Measurements from ENCODE around the gene EPHB1. TPM values are rescaled to one million over a fixed set of nuclear protein-coding genes. Genes with fewer than 3 reads are reported as not detected.

EPHB1 gene
- total RNA-seq, 1 donor from 2014 or later: 8.1 TPM

- intact Hi-C loops (cut with micrococcal nuclease): loop anchor here (10.0 kb wide), 1 partner anchor 1450 kb away; the partner anchor contains the start of gene PCCB
Measured at GRCh38 chr3:134804508-134805480, 9.7 kb downstream of the EPHB1 start.

DNA sequence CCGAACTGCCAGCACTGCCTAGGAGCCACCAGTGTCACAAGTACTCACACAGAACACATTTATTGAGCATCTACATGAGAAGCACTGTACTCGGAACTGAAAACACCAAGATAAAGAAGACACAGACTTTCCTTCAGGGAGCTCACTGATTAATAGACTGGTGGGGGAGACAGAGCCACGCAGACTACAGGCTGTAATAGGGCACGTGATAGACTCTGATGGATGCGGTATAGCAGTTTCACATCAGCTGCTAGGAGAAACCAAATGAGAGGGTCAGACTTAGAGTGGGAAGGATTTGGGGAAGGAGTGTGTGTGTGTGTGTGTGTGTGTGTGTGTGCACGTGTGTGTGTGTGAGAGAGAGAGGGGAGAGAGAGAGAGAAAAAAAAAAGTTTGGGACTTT is 12.1 kb downstream of the EPHB1 start:
- intact Hi-C loops (cut with micrococcal nuclease): loop anchor here (10.0 kb wide), 1 partner anchor 1448 kb away; the partner anchor contains the start of gene PCCB

GRCh38 chr3:134808835-134809234 is 13.8 kb downstream of the EPHB1 start:
- intact Hi-C loops (cut with micrococcal nuclease): loop anchor here (10.0 kb wide), 1 partner anchor 1446 kb away; the partner anchor contains the start of gene PCCB

DNA sequence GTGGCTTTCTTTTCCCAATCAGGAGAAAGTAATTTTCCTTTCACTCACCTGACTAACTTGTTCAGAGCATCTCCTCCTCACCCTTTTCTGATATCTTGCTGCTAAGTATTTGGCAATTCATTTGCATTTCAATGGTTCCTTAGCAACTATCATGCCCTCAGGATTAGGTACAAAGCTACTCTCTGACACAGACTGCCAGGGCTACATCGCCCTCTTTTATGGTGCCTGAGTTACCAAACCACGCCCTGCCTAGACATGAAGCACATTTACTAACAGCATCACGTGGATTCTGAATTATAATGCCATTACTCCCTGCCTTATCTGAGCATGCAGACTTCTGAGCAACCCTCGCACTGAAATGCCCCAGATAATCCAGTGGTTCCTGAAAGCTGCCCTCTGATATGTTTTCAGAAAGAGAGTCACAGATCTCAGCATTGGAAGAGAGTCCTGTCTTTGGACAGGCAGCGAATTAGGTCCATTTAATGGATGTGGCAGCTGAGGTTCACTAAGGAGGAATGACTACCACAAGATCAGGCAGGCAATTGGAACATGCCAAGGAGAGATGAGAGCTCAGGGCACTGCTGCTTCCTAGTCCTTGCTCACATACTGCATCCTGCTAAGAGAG is 14.5 kb downstream of the EPHB1 start:
- intact Hi-C loops (cut with micrococcal nuclease): loop anchor here (10.0 kb wide), 1 partner anchor 1445 kb away; the partner anchor contains the start of gene PCCB

DNA sequence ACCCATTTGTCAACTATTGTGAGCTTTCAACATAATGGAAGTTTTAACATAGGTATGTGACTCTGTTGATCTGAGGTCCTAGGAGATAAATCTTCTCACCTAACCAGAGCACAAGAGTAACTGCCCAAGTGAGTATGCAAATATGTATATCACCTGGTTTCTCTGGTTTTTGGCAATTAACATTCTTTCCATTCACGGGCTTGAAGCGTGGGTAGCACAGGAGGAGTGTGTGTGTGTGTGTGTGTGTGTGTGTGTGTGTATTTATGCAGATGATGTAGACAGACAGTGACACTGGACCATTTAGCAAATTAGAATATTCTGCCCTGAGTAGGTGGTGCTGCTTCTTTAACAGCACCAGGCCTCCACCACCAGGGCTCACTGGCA is 15.0 kb downstream of the EPHB1 start:
- intact Hi-C loops (cut with micrococcal nuclease): no loop called here

DNA sequence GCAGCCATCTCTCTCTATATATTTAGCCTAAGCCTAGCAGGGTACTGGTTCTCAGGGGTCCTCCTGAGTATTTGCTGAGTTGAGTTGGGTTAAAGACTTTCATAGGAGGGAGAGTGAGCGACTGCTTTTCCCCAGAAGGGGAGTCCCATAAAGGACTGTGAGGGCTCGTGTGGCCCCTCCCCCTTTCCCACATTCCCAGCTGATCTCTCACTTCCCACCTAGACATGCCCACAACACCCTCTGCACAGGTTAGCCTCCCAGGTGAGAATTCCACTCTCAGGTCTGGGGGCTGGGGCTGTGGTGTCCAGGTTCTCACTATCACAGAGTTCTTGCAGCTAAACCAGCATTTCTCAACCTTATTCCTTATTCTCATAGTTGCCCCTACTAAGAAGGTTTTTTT is 15.8 kb downstream of the EPHB1 start:
- intact Hi-C loops (cut with micrococcal nuclease): no loop called here

DNA sequence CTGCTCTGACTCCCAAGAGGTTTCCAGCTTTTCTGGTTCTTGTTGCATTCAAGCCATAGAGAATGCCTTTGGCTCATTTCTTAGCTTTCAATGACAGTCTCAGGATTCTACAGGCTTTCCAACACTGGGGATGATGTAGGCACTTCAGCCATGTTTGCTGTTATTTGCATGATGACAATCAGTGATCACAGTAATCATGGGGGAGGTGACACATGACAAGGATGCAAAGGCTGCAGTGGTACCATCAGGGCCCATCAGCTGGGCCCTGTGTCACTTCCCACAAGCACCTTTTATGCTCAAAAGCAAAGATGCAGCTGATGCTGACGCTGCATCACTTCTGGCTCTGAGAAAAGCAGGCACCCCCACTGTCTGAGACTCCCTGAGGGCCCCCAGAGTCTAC is 18.6 kb downstream of the EPHB1 start:
- intact Hi-C loops (cut with micrococcal nuclease): no loop called here

- intact Hi-C loops (cut with micrococcal nuclease): no loop called here
Measured at GRCh38 chr3:134815519-134815918, 20.5 kb downstream of the EPHB1 start.

GRCh38 chr3:134816623-134817022 is 21.6 kb downstream of the EPHB1 start:
- intact Hi-C loops (cut with micrococcal nuclease): no loop called here

DNA sequence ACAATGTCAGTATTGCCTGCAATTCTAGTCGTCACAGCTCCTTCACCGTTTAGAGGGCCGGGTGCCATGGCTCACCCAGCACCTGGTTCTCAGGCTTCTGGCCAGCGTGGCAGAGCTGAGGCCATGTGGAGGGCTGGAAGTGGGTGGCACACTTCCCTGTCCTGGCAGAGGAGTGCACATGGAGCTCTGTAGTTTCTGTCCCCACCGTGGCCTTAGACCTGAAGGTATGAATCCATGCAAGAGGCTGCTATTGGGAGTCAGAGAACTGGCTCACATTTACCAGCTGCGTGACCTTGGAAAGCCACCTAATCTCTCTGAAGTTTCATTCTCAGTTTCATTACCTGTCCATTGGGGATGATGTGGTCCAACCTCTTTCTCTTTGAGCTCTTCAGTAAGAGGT is 22.2 kb downstream of the EPHB1 start:
- intact Hi-C loops (cut with micrococcal nuclease): no loop called here

DNA sequence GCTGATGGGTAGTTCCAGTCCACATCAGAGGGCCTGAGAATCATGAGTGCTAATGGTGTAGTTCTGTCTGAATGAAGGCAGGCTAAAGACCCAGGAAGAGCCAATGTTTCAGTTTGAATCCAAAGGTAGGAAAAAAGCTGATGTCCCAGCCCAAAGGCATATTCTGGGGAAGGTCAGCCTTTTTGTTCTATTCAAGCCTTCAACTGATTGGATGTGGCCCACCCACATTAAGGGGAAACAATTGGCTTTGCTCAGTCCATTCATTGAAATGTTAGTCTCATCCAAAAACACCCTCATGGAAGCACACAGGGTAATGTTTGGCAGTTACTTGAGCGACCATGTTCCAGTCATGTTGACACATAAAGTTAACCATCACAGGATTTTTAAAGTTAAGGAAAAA is 25.9 kb downstream of the EPHB1 start:
- intact Hi-C loops (cut with micrococcal nuclease): no loop called here

DNA sequence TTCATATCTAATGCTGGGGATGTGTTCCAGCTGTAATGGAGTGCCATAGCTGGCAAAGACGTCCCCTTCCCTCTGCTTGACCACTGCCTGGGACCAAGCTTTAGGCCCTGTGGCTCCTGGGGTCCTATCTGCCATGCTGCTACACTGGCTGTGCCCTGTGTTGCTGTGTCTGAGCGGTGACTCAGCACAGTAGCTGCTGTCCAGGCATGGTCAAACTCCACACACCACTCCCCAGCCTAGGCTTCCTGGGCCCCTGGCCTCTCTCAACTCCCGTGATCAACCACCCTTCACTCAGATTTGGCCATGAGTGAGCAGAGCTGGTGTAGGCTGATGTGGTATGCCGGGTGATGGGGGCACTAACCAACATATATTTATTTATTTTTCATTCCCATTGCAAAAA is 27.0 kb downstream of the EPHB1 start:
- intact Hi-C loops (cut with micrococcal nuclease): no loop called here

DNA sequence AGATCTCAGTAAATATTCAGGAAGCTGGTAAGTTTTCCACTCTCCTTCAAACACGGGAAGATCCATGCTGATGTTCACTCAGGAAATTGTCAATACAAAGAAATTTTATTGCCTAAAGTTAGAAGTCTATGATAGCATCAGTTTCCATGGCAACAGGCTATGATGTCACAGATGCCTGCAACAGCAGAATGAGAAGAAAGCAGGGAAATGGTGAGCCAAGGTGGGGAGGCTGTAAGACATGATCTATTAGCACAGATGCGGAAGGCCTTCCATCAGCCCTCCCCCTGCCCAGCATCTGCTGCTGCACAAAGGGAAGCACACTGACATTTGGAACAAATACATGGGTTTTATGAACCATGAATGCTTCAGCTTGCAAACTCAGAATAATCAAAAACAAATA is 28.6 kb downstream of the EPHB1 start:
- intact Hi-C loops (cut with micrococcal nuclease): no loop called here

GRCh38 chr3:134824791-134825190 is 29.7 kb downstream of the EPHB1 start:
- intact Hi-C loops (cut with micrococcal nuclease): no loop called here

DNA sequence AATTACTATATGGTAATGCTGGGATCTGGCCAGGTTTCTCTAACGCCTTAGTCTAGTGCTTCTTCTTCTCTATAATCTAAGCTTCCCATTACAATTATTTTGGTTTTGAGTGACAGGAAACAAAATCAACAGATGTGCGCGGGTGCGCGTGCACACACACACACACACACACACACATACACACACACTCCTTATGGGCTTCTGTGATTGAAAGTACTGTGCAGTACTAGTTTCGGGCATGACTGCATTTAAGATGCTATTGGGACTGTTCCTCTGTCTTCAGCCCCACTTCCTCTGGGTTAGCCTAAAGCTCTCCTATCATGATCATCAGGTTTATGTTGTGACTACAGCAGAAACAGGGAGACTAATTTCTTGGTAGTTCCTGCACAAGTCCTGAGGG is 32.2 kb downstream of the EPHB1 start:
- intact Hi-C loops (cut with micrococcal nuclease): no loop called here

DNA sequence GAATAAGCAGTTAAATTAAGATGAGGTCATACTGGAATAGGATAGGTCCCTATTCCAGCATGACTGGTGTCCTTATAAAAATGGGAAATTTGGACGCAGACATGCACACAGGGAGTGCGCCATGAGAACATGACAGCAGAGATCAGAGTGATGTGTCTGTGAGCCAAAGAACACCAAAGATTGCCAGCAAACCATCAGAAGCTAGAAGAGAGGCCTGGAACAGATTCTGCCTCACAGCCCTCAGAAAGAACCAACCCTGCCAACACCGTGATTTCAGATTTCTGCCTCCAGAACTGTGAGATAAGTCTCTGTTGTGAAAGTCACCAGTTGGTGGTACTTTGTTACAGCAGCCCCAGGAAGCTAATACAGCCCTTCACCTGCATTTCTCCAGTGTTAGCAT is 34.7 kb downstream of the EPHB1 start:
- intact Hi-C loops (cut with micrococcal nuclease): no loop called here

DNA sequence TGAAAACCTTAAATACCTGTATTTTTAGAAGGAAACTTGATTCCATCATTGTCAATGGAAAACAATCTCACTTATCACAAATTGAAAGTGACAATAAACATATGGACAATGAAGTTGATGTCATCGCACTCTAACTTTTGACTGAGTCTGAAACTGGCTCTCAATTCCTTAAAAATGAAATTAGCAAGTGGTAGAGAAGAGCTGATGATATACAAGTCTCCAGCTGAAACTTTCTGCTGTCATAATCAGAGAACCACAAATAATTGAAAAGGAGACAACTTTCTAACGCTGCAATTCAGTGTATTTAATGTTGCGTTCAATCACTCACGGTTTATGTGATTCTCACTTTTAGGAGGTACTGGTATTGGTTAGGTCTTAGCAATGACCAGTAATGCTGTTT is 37.5 kb downstream of the EPHB1 start:
- intact Hi-C loops (cut with micrococcal nuclease): no loop called here

- intact Hi-C loops (cut with micrococcal nuclease): no loop called here
Measured at GRCh38 chr3:134833453-134834163, 38.5 kb downstream of the EPHB1 start.

- intact Hi-C loops (cut with micrococcal nuclease): no loop called here
Measured at GRCh38 chr3:134836921-134837320, 41.9 kb downstream of the EPHB1 start.

- intact Hi-C loops (cut with micrococcal nuclease): loop anchor here (1.0 kb wide), 1 partner anchor 43 kb away; the partner anchor contains the start of gene EPHB1
Measured at GRCh38 chr3:134838599-134838998, 43.5 kb downstream of the EPHB1 start.

GRCh38 chr3:134839422-134839821 is 44.4 kb downstream of the EPHB1 start:
- intact Hi-C loops (cut with micrococcal nuclease): no loop called here

DNA sequence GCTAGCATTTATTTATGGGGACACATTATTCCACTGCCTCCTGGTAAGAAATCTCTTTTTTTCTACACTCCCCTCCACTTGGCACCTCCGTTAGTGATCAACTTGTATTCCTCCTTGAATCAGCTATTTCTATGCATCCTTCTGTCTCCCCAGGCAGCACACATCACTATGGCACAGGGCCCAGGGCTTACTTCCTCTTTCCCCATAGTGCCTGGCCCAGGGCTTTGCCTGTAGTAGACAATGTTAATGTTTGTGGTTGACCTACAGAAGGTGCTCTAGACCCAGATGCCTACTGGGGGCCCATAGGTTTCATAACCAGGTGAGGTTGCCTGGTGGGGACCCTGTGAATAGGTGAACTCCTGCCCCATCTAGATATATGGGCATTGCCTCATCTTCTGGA is 44.9 kb downstream of the EPHB1 start:
- intact Hi-C loops (cut with micrococcal nuclease): no loop called here

Measured in T-helper 1 cell treated with Interleukin-12 subunit alpha and Interleukin-12 subunit beta and Interleukin-4 antibody, amounts not matched to agents 30 ng/mL and 1 ng/mL, for 36 hours (primary cell).